Vagina (tissue), 2 donors: ENCODE data around the gene DUS2. TPM values are rescaled to one million over a fixed set of nuclear protein-coding genes. Genes with fewer than 3 reads are reported as not detected.

Experiments
- DNase-seq, 2 donors: peaks; one replicate each; pipeline ENCODE4 v3.0.0-alpha.2; 2017; ENCODE audit errors: extremely low spot score in 2 of 2
- H3K27ac ChIP-seq: fragments of 200-600 bp; sonication (generic); one replicate; pipeline ENCODE4 v1.5.1; 2019
- H3K27me3 ChIP-seq: fragments of 200-600 bp; sonication (generic); one replicate; pipeline ENCODE4 v1.5.1; 2019
- H3K36me3 ChIP-seq, 2 donors: fragments of 200-600 bp; sonication (generic); one replicate each; pipeline ENCODE4 v1.5.1; 2017 to 2019
- H3K4me1 ChIP-seq: fragments of 200-600 bp; sonication (generic); one replicate; pipeline ENCODE4 v1.5.1; 2019
- H3K4me3 ChIP-seq, 2 donors: fragments of 200-600 bp; sonication (generic); 1 replicate in 1 of 2; 2 replicates in 1 of 2; pipeline ENCODE4 v1.5.1; 2016 to 2019
- H3K9me3 ChIP-seq: fragments of 200-600 bp; sonication (generic); one replicate; pipeline ENCODE4 v1.5.1; 2019
- CTCF ChIP-seq, 3 experiments: fragments of 450-650 bp in 2 of 3; fragments of 200-600 bp in 1 of 3; sonication (generic) in 1 of 3; IDR thresholded peaks; one replicate each; pipeline ENCODE4 v1.5.1; 2017 to 2019; ENCODE audit warnings: antibody characterized with exemption in 3 of 3, mild to moderate bottlenecking in 2 of 3, moderate library complexity in 2 of 3
- POLR2A ChIP-seq, 2 donors: fragments of 450-650 bp; IDR thresholded peaks; one replicate each; pipeline ENCODE4 v1.6.1; 2017; ENCODE audit warnings: antibody characterized with exemption in 2 of 2, mild to moderate bottlenecking in 2 of 2, moderate library complexity in 2 of 2
- POLR2AphosphoS5 ChIP-seq, 2 donors: sonication (generic); formaldehyde crosslinking; IDR thresholded peaks; one replicate each; pipeline ENCODE4 v1.9.0; 2017; ENCODE audit warnings: antibody characterized with exemption in 2 of 2, mild to moderate bottlenecking in 2 of 2, low read depth in 1 of 2; ENCODE audit not compliant: insufficient read depth in 1 of 2
- intact Hi-C: fragments of 100-400 bp; cut with DNase I; formaldehyde crosslinking; loops from one replicate; pipeline ENCODE4 v1.15.1; 2023
- total RNA-seq: library from RNA; depleted of rRNA; stranded (reverse); fragments of >200 nt; gene quantifications from one replicate; pipeline ENCODE4 v1.2.3, GENCODE V29; 2016

DUS2 gene
- total RNA-seq, 1 donor from 2014 or later = 11.5 TPM

- Histone ChIP-seq H3K27me3 (no peaks in the 10 kb centered on the region), H3K4me3 (no peak overlapping the region), H3K4me1 (no peaks in the 10 kb centered on the region), H3K9me3 (no peaks in the 10 kb centered on the region), H3K36me3 (no peaks in the 10 kb centered on the region), H3K27ac (no peak overlapping the region)
- intact Hi-C loops = no loop called here
- DNase-seq = no peak
- TF ChIP-seq POLR2AphosphoS5 (IDR thresholded peaks at IDR 0.05; ENCODE audit: insufficient read depth in 1 of 2, low read depth in 1 of 2) = no peak
- no peak for TF ChIP-seq CTCF (IDR thresholded peaks at IDR 0.05)
- TF ChIP-seq POLR2A (IDR thresholded peaks at IDR 0.05) = no peak
These were observed 45.4 kb upstream of the DUS2 start for GRCh38 chr16:67977469-67978227.

- DNase-seq = no peak
These were observed 43.0 kb upstream of the DUS2 start, which contains the start of gene DPEP3 for GRCh38 chr16:67979955-67980678. Gene DPEP3, minus strand, starts transcription at chr16:67980499. Its CDS starts 119 bp downstream, at chr16:67980380.

GRCh38 chr16:67982011-67982696 is 40.9 kb upstream of the DUS2 start:
- no peak for TF ChIP-seq CTCF (IDR thresholded peaks at IDR 0.05)
- no peak for TF ChIP-seq POLR2AphosphoS5 (IDR thresholded peaks at IDR 0.05; ENCODE audit: insufficient read depth in 1 of 2, low read depth in 1 of 2)
- no peak for TF ChIP-seq POLR2A (IDR thresholded peaks at IDR 0.05)
- Histone ChIP-seq H3K27ac (no peak overlapping the region), H3K27me3 (no peaks in the 10 kb centered on the region), H3K9me3 (no peaks in the 10 kb centered on the region), H3K36me3 (no peaks in the 10 kb centered on the region), H3K4me1 (no peaks in the 10 kb centered on the region), H3K4me3 (no peak overlapping the region)
- intact Hi-C loops = no loop called here
- no peak for DNase-seq

More at GRCh38 chr16:67979955-67980678, 43.0 kb upstream of the DUS2 start, which contains the start of gene DPEP3:
- H3K27ac ChIP-seq = no peak within 1 kb of the TSS
- no peaks in the 10 kb centered on the region for H3K36me3 ChIP-seq
- H3K9me3 ChIP-seq = no peaks in the 10 kb centered on the region
- TF ChIP-seq POLR2A (IDR thresholded peaks at IDR 0.05) (no peak), POLR2AphosphoS5 (IDR thresholded peaks at IDR 0.05; ENCODE audit: insufficient read depth in 1 of 2, low read depth in 1 of 2) (no peak), CTCF (IDR thresholded peaks at IDR 0.05) (no peak)
- intact Hi-C loops = no loop called here
- H3K4me1 ChIP-seq = no peaks in the 10 kb centered on the region
- H3K4me3 ChIP-seq = no peak within 1 kb of the TSS
- H3K27me3 ChIP-seq = no peaks in the 10 kb centered on the region

GRCh38 chr16:67986949-67987348 is 36.1 kb upstream of the DUS2 start:
- Histone ChIP-seq H3K4me1 (no peaks in the 10 kb centered on the region), H3K27me3 (no peaks in the 10 kb centered on the region), H3K9me3 (no peaks in the 10 kb centered on the region), H3K4me3 (no peak overlapping the region), H3K27ac (no peak overlapping the region), H3K36me3 (no peaks in the 10 kb centered on the region)
- TF ChIP-seq POLR2AphosphoS5 (IDR thresholded peaks at IDR 0.05; ENCODE audit: insufficient read depth in 1 of 2, low read depth in 1 of 2) (no peak), CTCF (IDR thresholded peaks at IDR 0.05) (no peak), POLR2A (IDR thresholded peaks at IDR 0.05) (no peak)
- intact Hi-C loops = no loop called here
- DNase-seq = no peak
